Neuron (in vitro differentiated cells): Measurements from ENCODE around the gene GNG4.
A peak's percentile ranks its signal among the peaks of the same experiment; 100 is the strongest.

Source experiments
- H2AFZ ChIP-seq: one replicate; pipeline ENCODE4 v1.6.1; 2013; ENCODE audit warnings: low read depth, mild to moderate bottlenecking, inconsistent platforms, low read length, moderate library complexity
- H3K27me3 ChIP-seq: one replicate; pipeline ENCODE4 v1.6.1; 2013; ENCODE audit warnings: low read length; ENCODE audit not compliant: insufficient read depth
- H3K36me3 ChIP-seq: one replicate; pipeline ENCODE4 v1.6.1; 2013; ENCODE audit warnings: low read length; ENCODE audit not compliant: insufficient read depth
- H3K4me1 ChIP-seq: one replicate; pipeline ENCODE4 v1.6.1; 2013; ENCODE audit warnings: low read length; ENCODE audit not compliant: insufficient read depth
- H3K4me3 ChIP-seq: 2 replicates; pipeline ENCODE4 v1.5.1; 2013; ENCODE audit warnings: mild to moderate bottlenecking, low read length, moderate library complexity
- H3K9me3 ChIP-seq: one replicate; pipeline ENCODE4 v1.6.1; 2013; ENCODE audit warnings: low read length

The GNG4 gene

DNA sequence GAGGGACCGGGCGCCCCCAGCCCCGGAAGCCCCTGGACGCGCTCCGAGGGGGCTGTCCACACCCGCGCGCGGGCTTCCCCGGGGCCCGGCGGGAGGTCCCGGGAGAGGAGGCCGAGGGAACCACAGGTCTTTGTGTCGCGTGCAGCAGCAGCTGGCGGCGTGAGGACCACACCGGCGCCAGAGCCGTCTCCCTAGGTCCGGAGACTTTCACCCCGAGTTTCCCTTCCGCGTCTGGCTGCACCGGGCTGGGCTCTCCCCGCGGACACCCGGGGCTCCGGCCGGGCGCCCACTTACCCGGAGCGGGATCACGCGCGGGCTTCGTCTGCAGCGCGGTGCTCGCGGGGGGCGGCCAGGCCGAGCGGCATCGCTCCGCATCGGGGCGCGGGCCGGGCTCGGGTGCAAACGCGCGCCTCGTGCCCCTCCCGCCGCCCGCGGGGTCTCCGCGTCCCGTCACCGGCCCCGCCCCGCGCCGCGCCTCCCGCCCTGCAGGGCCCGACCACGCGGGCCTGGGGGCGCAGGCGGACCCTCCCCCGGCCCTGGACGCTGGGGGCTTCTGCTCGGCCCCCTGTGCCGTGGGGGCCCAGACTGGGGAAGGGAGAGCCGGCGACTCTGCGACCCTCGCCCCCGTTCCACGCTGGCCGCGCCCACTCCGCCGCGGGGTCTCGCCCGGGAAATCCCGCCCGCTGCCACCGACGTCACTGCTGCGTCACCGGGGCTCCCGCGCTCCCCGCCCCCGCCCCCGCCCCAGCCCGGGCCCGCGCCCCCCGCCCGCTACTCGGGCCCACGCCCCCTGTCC lies at the start of gene GNG4:
GNG4 (minus strand) TSS at position 417 of the 796 bp plus-strand sequence. CDS start 65,946 bp downstream, outside the sequence.
- Histone ChIP-seq H3K4me1 (peaks cover 8% of the 10 kb centered on the region), H3K9me3 (no peaks in the 10 kb centered on the region), H2AFZ (peak within 1 kb of the TSS; percentile 99), H3K36me3 (no peaks in the 10 kb centered on the region), H3K27me3 (no peaks in the 10 kb centered on the region), H3K4me3 (peak within 1 kb of the TSS; percentile 82)

DNA sequence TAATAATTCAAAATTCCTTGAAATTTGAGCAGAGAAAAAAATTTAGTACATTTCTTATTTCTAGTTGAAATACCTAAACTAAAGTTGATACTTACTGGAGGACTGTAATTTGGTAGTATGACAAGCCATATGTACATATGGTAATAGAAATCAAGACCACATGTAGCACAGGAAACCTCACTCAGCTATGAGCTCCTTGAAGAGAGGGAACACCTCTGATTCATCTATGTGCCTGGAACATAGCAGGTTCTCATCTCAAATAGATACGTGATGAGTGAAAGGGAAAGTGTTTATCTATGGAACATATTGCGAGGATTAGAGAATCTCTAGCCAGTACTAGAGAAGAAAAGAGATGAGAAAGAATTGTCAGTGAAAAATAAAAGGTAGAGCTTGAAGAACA lies 47.9 kb upstream of the GNG4 start:
- peaks cover 10% of the 10 kb centered on the region for H3K36me3 ChIP-seq
- no peak overlapping the region for H3K4me3 ChIP-seq
- no peaks in the 10 kb centered on the region for H3K27me3 ChIP-seq
- H2AFZ ChIP-seq = no peak overlapping the region
- no peaks in the 10 kb centered on the region for H3K9me3 ChIP-seq
- H3K4me1 ChIP-seq = no peaks in the 10 kb centered on the region

- no peaks in the 10 kb centered on the region for H3K36me3 ChIP-seq
- H3K27me3 ChIP-seq = no peaks in the 10 kb centered on the region
These were observed 39.8 kb upstream of the GNG4 start for GRCh38 chr1:235689356-235689755.

GRCh38 chr1:235688096-235688495 lies 38.5 kb upstream of the GNG4 start:
- H3K4me1 ChIP-seq = no peaks in the 10 kb centered on the region
- H3K4me3 ChIP-seq = no peak overlapping the region
- no peaks in the 10 kb centered on the region for H3K9me3 ChIP-seq
- no peaks in the 10 kb centered on the region for H3K27me3 ChIP-seq
- no peaks in the 10 kb centered on the region for H3K36me3 ChIP-seq
- no peak overlapping the region for H2AFZ ChIP-seq

More at GRCh38 chr1:235689356-235689755, 39.8 kb upstream of the GNG4 start:
- no peaks in the 10 kb centered on the region for H3K4me1 ChIP-seq
- H3K4me3 ChIP-seq = no peak overlapping the region
- no peak overlapping the region for H2AFZ ChIP-seq
- no peaks in the 10 kb centered on the region for H3K9me3 ChIP-seq

DNA sequence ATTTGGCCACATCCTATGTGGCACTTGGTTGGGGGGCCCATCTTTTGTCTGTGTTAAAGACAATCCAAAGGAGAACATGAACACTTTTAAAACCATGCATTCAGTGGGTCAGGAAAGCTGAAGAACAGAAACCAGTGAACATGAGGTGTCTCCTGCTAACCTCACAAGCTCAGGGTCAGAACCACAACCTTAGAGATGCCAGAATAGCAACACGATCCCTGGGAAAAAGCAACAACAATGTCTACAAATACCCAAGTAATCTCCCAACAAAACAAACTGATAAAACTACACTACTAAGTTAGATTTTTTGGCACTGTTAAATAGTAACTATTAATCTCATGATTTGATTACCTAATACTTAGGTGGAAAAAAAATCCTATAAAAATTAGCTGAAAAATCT lies 34.1 kb upstream of the GNG4 start:
- Histone ChIP-seq H3K4me3 (no peak overlapping the region), H3K9me3 (no peaks in the 10 kb centered on the region), H2AFZ (no peak overlapping the region), H3K36me3 (no peaks in the 10 kb centered on the region), H3K27me3 (no peaks in the 10 kb centered on the region), H3K4me1 (no peaks in the 10 kb centered on the region)

GRCh38 chr1:235682216-235682615 lies 32.6 kb upstream of the GNG4 start:
- no peaks in the 10 kb centered on the region for H3K27me3 ChIP-seq
- no peak overlapping the region for H2AFZ ChIP-seq
- no peaks in the 10 kb centered on the region for H3K9me3 ChIP-seq
- H3K36me3 ChIP-seq = no peaks in the 10 kb centered on the region
- no peaks in the 10 kb centered on the region for H3K4me1 ChIP-seq
- no peak overlapping the region for H3K4me3 ChIP-seq

GRCh38 chr1:235679644-235680043 lies 30.1 kb upstream of the GNG4 start:
- H3K4me3 ChIP-seq = no peak overlapping the region
- H3K36me3 ChIP-seq = peaks cover 3% of the 10 kb centered on the region
- no peaks in the 10 kb centered on the region for H3K4me1 ChIP-seq
- H3K9me3 ChIP-seq = peaks cover 9% of the 10 kb centered on the region
- no peaks in the 10 kb centered on the region for H3K27me3 ChIP-seq
- no peak overlapping the region for H2AFZ ChIP-seq

- H2AFZ ChIP-seq = no peak overlapping the region
- no peak overlapping the region for H3K4me3 ChIP-seq
- H3K4me1 ChIP-seq = no peaks in the 10 kb centered on the region
- no peaks in the 10 kb centered on the region for H3K27me3 ChIP-seq
- peaks cover 3% of the 10 kb centered on the region for H3K36me3 ChIP-seq
- H3K9me3 ChIP-seq = peaks cover 9% of the 10 kb centered on the region
These were observed 29.4 kb upstream of the GNG4 start for GRCh38 chr1:235679005-235679404.

DNA sequence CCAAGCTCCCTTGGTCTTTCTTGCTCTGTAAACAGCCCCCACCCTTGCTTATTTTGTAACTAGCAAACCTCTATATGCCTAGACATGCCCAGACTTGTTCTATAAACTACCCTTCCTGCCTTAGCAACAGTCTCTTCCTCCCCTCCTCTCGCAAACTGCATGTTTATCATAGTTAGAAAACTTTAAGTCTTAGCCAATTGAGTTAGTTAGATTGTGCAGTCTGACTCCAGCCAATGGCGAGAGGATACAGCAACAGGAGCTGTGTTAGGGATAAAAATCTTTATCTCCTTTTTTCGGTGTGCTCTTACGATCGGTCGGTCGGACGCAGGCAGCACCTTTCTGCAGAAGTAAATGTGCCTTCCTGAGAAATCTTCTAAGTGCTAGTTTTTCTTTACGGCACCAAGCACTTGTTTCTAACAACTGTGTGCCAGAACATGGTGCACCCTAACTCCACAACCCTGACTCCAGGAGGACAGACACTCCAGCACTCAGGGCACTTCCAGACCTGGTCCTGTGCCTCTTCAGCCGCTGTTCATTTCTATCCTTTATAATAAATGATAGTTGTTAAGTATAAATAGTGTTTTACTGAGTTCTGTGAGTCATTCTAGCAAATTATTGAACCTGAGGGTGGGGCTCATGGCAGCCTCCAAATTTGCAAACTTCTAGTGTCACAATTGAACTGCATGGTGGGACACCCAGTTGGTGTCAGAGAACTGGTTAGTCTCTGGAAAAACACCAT lies 25.7 kb upstream of the GNG4 start:
- Histone ChIP-seq H3K9me3 (peaks cover 15% of the 10 kb centered on the region), H3K4me1 (no peaks in the 10 kb centered on the region), H3K36me3 (peaks cover 3% of the 10 kb centered on the region), H3K27me3 (no peaks in the 10 kb centered on the region), H2AFZ (no peak overlapping the region), H3K4me3 (no peak overlapping the region)

DNA sequence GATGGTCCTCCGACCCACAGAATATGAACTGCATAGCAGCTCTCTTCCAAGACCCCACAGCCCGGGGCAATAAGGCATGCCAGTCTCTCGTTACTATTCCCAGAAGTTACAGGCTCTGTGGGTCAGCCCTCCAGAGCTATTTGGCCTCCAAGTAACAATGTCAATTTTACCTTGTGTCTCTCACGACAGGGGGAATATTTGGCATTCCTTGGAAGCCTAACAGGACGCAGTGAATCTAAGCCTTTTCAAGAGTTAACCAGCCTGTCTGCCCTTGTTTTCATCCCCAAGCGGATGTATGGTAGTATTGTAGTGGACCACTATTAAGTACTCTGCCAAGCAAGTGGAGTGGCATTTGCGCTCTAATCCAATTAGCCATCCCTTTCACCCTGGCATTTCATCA lies 24.4 kb upstream of the GNG4 start:
- Histone ChIP-seq H3K4me1 (no peaks in the 10 kb centered on the region), H3K9me3 (peaks cover 26% of the 10 kb centered on the region), H3K4me3 (no peak overlapping the region), H3K27me3 (no peaks in the 10 kb centered on the region), H2AFZ (no peak overlapping the region), H3K36me3 (peaks cover 3% of the 10 kb centered on the region)

DNA sequence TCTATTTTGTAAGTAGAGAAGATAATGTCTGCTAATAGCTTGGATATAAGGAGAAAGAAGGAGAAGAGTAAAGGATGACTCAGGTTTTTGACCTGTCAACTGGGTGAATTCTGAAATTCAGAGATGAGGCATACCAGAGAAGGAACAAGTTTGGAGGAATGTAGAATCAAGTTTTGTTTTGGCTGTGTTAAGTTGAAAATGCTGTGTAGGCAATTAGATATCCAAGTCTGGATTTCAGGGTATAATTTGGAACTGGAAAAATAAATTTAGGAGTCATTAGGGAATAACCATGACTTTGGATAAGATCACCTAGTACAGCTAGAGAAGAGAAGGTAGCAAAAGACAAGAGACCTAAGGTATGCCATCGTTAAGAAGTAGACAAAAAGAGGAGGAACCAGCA lies 22.4 kb upstream of the GNG4 start:
- no peak overlapping the region for H2AFZ ChIP-seq
- H3K4me1 ChIP-seq = no peaks in the 10 kb centered on the region
- no peak overlapping the region for H3K4me3 ChIP-seq
- H3K27me3 ChIP-seq = no peaks in the 10 kb centered on the region
- H3K9me3 ChIP-seq = peaks cover 26% of the 10 kb centered on the region
- peaks cover 3% of the 10 kb centered on the region for H3K36me3 ChIP-seq

DNA sequence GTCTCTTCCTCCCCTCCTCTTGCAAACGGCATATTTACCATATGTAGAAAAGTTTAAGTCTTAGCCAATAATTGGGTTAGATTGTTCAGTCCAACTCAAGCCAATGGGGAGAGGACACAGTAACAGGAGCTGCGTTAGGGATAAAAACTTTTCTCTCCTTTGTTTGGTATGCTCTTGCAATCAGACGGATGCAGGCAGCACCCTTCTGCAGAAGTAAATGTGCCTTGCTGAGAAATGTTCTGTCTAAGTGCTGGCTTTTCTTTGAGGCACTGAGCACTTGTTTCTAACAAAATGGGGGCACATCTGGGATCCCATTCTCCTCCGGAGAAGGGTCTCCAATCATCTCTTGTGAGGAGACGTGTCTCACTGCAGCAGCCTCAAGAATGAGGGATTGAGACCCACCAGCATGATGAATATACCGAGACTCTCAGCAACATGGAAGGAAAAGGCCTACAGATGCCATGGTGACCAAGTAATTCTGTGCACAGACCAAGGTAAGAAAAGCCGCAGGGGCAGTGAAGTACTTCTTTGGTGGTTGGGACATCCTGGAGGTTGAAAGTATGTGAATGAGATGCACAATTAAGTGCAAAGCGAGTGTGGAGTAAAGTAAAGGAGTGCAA lies 20.7 kb upstream of the GNG4 start:
- Histone ChIP-seq H3K4me3 (no peak overlapping the region), H3K36me3 (no peaks in the 10 kb centered on the region), H3K27me3 (no peaks in the 10 kb centered on the region), H3K9me3 (peaks cover 21% of the 10 kb centered on the region), H3K4me1 (no peaks in the 10 kb centered on the region), H2AFZ (no peak overlapping the region)

DNA sequence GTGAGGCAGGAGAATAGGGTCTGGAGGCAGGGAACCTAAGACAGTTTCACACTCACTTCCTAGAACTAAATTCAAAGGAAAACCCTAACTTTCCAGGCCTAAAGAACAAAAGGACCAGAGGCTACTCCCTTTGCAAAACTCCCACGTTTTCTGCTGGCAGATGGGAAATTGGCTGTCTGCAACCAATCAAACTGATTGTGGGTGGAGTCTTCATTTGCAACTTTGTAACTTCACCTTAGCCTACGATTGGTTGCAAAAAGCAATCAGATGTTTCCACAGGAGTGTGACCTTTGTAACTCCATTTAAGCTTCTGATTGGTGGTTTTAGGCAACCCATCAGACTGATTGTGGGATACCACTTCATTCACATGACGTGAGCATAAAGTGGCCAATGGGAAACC lies 19.7 kb upstream of the GNG4 start:
- H3K27me3 ChIP-seq = no peaks in the 10 kb centered on the region
- H3K4me3 ChIP-seq = no peak overlapping the region
- no peaks in the 10 kb centered on the region for H3K36me3 ChIP-seq
- H3K4me1 ChIP-seq = no peaks in the 10 kb centered on the region
- H3K9me3 ChIP-seq = peaks cover 17% of the 10 kb centered on the region
- H2AFZ ChIP-seq = no peak overlapping the region
